HG03575 (cell line): ENCODE data around the gene FOXN1.

Experiments
- ATAC-seq: cut with Tn5 transposase; IDR thresholded peaks from one replicate; pipeline ENCODE4 v1.9.1; 2021; ENCODE audit not compliant: unreplicated experiment, insufficient number of reproducible peaks, low FRiP score; ENCODE audit errors: extremely low read depth

The FOXN1 gene

DNA sequence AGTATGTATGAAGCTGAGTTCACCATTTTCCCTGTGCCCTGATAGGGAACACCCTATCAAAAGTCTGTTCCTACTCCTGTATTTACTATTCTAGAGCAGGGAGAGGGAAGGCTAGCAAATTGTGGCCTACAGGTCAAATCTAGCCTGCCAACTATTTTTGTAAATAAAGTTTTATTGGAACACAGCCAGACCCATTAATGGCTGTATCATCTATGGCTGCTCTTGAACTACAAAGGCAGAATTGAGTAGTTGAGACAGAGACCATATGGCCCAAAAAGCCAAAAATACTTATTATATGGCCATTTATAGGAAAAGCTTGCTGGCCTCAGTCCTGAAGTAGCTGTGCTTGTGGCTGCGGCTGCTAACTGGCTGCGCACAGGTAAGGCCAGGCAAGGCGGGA lies 74.8 kb downstream of the FOXN1 start:
- ATAC-seq: no peak

DNA sequence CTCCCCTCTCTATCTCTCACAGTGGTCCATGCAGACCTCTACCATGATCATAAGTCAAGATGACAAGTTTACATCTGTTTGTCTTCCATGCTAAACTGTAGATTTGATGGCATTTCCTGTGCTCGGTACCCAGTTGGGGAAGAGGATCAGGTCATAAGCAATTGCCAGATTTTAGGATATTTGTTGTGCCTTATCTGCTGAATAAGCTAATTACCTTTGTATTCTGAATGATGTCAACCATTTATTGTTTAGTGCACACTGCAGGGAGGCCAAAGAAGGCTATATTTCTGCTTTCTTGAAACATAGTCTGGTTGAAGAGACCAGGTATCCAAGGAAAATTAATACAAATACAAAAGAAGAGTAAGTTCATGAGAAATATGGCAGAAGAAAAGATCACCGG lies 76.4 kb downstream of the FOXN1 start:
- no peak for ATAC-seq

DNA sequence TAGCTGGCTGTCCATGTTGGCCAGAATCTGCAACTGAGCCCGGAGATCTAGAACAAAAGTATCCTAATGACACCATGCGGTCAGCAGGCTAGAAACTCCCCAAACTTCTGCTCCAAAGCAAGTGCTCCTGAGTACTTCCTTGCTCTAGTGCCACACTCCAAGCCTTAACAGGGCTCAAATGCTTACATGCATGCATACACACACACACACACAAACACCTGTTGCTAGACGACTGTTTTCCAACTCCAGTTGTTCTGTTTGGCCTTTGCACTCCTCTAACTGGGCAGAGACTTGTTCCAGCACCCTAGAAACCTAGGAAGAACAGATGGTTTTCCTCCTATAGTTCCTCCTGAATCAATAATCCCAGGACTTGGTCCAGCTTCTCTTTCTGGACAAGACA lies 78.3 kb downstream of the FOXN1 start:
- ATAC-seq: no peak

DNA sequence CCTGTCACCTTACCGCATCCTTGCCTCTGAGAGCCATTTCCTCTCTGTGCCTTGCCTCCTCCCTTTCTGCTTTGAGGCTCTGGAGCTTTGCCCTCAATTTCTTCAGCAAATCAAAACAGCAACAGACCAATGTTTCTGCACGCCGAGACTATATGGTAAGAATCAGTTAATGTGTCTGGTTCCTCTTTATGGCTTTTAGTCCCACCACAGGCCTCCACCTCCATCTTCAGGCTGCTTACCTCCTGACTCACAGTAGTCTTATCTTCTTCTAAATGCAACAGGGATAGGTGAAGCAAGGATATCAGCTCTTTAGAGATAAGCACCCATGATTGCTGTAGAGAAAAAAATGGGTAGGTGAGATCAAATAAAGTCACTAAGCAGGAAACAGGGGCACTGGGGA lies 79.7 kb downstream of the FOXN1 start:
- no peak for ATAC-seq
